HCT116 (cell line): Measurements from ENCODE around the gene ERN1.

ENCODE experiments used
- CEBPB ChIP-seq: IDR thresholded peaks from 2 replicates; pipeline ENCODE4 v1.6.1; 2012; ENCODE audit warnings: low read depth
- CTCF ChIP-seq, 3 experiments: fragments of 200-600 bp in 1 of 3; sonication (generic) in 1 of 3; IDR thresholded peaks in 2 of 3; conservative IDR thresholded peaks in 1 of 3; 2 replicates each; pipeline ENCODE4 v1.5.1; 2012 to 2017; ENCODE audit warnings: low read depth in 2 of 3, low read length in 2 of 3, antibody characterized with exemption in 1 of 3, borderline replicate concordance in 1 of 3, control low read depth in 1 of 3, mild to moderate bottlenecking in 1 of 3, mixed read lengths in 1 of 3, mixed run types in 1 of 3, moderate library complexity in 1 of 3; ENCODE audit not compliant: insufficient read depth in 1 of 3
- EZH2 ChIP-seq: fragments of 200-600 bp; sonication (generic); IDR thresholded peaks from 2 replicates; pipeline ENCODE4 v1.6.1; 2017; ENCODE audit warnings: antibody characterized with exemption, mixed run types
- RAD21 ChIP-seq: IDR thresholded peaks from 2 replicates; pipeline ENCODE4 v1.6.1; 2012; ENCODE audit warnings: low read depth, mild to moderate bottlenecking
- TF ChIP-seq, protein P1 (sequence below): IDR thresholded peaks from 2 replicates; pipeline ENCODE4 v1.6.1; 2012

DNA sequence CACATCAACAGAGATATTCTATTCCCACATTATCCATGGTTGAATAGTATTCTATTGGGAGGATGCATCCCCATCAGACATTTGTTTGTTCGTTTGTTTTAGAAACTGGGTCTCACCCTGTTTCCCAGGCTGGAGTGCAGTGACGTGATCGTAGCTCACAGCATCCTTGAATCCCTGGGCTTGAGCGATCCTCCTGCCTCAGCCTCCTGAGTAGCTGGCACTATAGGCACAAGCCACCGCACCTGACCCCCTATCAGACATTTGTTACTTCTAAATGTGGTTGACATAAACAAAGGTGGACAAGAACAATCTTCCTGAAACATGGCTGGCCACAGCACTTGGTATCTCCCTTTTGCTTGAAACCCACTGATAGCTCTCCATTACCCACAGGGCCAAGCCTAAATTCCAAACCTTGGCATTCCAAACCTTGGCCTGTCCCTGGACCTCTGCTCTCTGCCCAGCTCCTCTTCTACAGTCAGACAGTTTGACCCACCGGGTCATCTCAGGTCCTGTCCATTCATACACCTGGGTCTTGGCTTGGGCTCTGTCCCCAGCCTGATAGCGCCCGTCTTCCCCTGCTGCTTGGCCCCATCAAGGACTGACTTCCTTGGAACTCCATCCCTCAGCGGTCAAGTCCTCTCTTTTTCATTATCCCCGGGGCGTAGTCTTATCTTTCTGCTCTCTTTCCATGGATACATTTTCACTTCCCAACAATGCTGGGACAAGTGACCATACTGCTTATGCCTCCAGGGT, 133.3 kb downstream of the ERN1 start:
- TF ChIP-seq CEBPB = no peak
- no peak for TF ChIP-seq CTCF (IDR thresholded peaks at IDR 0.05 in 2 of 3, conservative IDR thresholded peaks at IDR 0.05 in 1 of 3; ENCODE audit: borderline replicate concordance in 1 of 3, insufficient read depth in 1 of 3, low read depth in 2 of 3, low read length in 2 of 3)
- TF ChIP-seq EZH2 = no peak
- TF ChIP-seq, protein P1, sequence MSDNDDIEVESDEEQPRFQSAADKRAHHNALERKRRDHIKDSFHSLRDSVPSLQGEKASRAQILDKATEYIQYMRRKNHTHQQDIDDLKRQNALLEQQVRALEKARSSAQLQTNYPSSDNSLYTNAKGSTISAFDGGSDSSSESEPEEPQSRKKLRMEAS = no peak
- no peak for TF ChIP-seq RAD21
